Measurements from ENCODE around the gene RUBCNL. TPM values are rescaled to one million over a fixed set of nuclear protein-coding genes. Genes with fewer than 3 reads are reported as not detected.
A peak's percentile ranks its signal among the peaks of the same experiment; 100 is the strongest.

RUBCNL gene
- total and polyA plus RNA-seq, 9 donors: 1.9 to 3.1 (median 2.5) TPM

DNA sequence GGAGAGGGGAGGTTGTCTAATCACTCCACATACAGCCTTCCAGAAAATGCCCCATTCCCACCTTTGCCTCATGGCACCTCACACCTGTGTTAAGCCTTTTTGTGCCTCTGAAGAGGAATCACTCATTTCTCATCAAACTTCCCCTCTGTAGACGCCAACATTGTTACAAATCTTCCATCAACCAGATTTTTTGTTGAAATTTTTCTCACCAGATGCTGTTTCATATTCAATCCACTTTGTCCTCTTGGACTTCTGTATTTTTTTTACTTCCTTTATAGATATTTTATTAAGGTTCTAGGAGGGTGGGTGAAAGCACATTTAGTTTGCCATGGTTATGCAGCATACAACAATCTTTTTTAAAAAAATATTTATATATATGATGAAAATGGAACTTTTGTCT is 74.0 kb downstream of the RUBCNL start:
- DNase-seq: no peak
- H3K4me1 ChIP-seq (ENCODE audit: control insufficient read depth, insufficient read depth, low read length): no peaks in the 10 kb centered on the region
- no peaks in the 10 kb centered on the region for H3K27me3 ChIP-seq (ENCODE audit: control insufficient read depth, insufficient read depth, low read length)
- no peak overlapping the region for H3K27ac ChIP-seq (ENCODE audit: low read length)
- no peaks in the 10 kb centered on the region for H3K36me3 ChIP-seq (ENCODE audit: control insufficient read depth, insufficient read depth, low read length)
- no peak overlapping the region for H3K4me3 ChIP-seq (ENCODE audit: low read length)
- H3K9me3 ChIP-seq (replicated peaks; ENCODE audit: control insufficient read depth, low read depth, low read length): peaks cover 2% of the 10 kb centered on the region
- no CpG with 5 or more reads among the region's 1 CpG for WGBS (ENCODE audit: insufficient coverage)

DNA sequence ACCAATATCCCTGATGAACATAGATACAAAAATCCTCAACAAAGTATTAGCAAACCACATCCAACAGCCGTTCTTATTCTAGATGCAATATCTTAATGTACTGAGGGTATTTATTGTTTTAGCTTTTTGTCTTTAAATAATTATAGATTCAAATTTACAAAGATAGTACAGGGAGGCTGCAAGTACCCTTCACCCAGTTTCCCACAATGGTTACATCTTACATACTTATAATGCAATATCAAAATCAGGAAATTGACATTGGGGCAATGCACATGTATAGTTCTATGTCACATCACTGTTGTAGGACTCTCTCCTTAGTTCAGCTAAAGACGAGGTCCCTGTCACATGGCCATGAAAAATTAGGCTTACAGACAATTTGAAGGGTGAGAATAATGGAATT is 75.8 kb downstream of the RUBCNL start:
- peaks cover 2% of the 10 kb centered on the region for H3K9me3 ChIP-seq (replicated peaks; ENCODE audit: control insufficient read depth, low read depth, low read length)
- DNase-seq: no peak
- no peak overlapping the region for H3K4me3 ChIP-seq (ENCODE audit: low read length)
- H3K27ac ChIP-seq (ENCODE audit: low read length): no peak overlapping the region
- H3K36me3 ChIP-seq (ENCODE audit: control insufficient read depth, insufficient read depth, low read length): no peaks in the 10 kb centered on the region
- no CpG with 5 or more reads among the region's 2 CpGs for WGBS (ENCODE audit: insufficient coverage)
- no peaks in the 10 kb centered on the region for H3K27me3 ChIP-seq (ENCODE audit: control insufficient read depth, insufficient read depth, low read length)
- H3K4me1 ChIP-seq (ENCODE audit: control insufficient read depth, insufficient read depth, low read length): no peaks in the 10 kb centered on the region

DNA sequence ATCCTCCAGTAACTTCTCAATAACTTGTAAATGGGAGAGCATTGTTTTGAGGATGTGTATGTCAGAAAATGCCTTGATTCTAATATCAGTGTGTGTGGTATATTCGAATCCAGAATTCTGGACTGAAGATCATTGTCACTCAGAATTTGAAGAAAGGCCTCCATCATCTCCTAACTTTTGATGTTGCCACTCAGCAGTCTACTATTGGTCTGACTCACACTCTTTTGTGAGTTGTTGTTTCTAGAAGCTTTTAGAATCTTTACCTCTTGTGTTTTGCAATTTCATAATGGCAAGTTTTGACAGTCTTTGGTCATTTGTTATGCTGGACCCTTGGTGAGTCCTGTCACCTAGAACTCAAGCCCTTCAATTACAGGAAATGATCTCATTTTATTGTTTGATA is 77.0 kb downstream of the RUBCNL start:
- H3K4me1 ChIP-seq (ENCODE audit: control insufficient read depth, insufficient read depth, low read length): no peaks in the 10 kb centered on the region
- WGBS (ENCODE audit: insufficient coverage): no CpG with 5 or more reads among the region's 1 CpG
- H3K36me3 ChIP-seq (ENCODE audit: control insufficient read depth, insufficient read depth, low read length): no peaks in the 10 kb centered on the region
- no peak overlapping the region for H3K27ac ChIP-seq (ENCODE audit: low read length)
- peaks cover 2% of the 10 kb centered on the region for H3K9me3 ChIP-seq (replicated peaks; ENCODE audit: control insufficient read depth, low read depth, low read length)
- no peaks in the 10 kb centered on the region for H3K27me3 ChIP-seq (ENCODE audit: control insufficient read depth, insufficient read depth, low read length)
- no peak overlapping the region for H3K4me3 ChIP-seq (ENCODE audit: low read length)
- DNase-seq: no peak

DNA sequence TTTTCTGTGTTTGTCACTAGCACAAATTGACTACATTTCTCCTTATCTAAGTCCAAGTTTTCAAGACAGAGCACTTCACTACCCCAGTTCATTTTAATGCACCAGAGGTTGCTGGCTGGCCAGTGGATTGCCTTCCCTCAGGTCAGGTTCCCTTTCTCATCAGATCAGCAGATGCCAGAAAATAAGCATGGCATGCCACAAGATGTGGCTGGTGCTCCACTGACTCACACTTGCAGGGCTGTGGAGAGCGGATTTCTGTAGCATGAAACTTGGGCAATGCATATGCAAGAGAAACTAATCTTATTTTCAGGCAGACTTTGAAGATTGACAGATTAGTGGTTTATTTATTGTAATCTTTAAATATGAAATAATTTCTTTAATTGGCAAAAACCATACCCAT is 79.5 kb downstream of the RUBCNL start:
- Histone ChIP-seq H3K9me3 (replicated peaks; ENCODE audit: control insufficient read depth, low read depth, low read length) (peaks cover 3% of the 10 kb centered on the region), H3K36me3 (ENCODE audit: control insufficient read depth, insufficient read depth, low read length) (no peaks in the 10 kb centered on the region), H3K27ac (ENCODE audit: low read length) (no peak overlapping the region), H3K4me3 (ENCODE audit: low read length) (no peak overlapping the region), H3K4me1 (ENCODE audit: control insufficient read depth, insufficient read depth, low read length) (no peaks in the 10 kb centered on the region), H3K27me3 (ENCODE audit: control insufficient read depth, insufficient read depth, low read length) (no peaks in the 10 kb centered on the region)
- 80% methylated on average over 1 of the region's 1 CpG for WGBS (ENCODE audit: insufficient coverage)
- no peak for DNase-seq

DNA sequence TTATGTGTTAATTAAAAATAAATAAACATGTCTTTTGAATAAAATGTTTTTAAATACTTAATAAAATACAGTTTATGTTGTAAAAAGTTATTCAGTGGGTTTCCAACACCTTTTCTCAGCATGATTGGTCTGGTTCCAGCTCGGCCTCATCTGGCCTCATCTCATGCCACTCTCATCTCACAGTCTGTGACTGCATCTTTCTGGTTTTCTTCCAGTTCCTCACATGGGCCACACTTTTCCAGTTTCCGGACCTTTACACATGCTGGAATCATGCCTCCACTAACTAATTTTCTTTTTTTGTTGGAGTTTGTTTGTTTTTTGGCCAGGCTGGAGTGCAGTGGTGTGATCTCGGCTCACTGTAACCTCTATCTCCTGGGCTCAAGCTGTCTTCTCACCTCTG is 82.5 kb downstream of the RUBCNL start:
- Histone ChIP-seq H3K27ac (ENCODE audit: low read length) (no peak overlapping the region), H3K9me3 (replicated peaks; ENCODE audit: control insufficient read depth, low read depth, low read length) (peaks cover 2% of the 10 kb centered on the region), H3K4me3 (ENCODE audit: low read length) (no peak overlapping the region), H3K27me3 (ENCODE audit: control insufficient read depth, insufficient read depth, low read length) (no peaks in the 10 kb centered on the region), H3K36me3 (ENCODE audit: control insufficient read depth, insufficient read depth, low read length) (no peaks in the 10 kb centered on the region), H3K4me1 (ENCODE audit: control insufficient read depth, insufficient read depth, low read length) (no peaks in the 10 kb centered on the region)
- no peak for DNase-seq
- WGBS (ENCODE audit: insufficient coverage): 80% methylated on average over 1 of the region's 3 CpGs

DNA sequence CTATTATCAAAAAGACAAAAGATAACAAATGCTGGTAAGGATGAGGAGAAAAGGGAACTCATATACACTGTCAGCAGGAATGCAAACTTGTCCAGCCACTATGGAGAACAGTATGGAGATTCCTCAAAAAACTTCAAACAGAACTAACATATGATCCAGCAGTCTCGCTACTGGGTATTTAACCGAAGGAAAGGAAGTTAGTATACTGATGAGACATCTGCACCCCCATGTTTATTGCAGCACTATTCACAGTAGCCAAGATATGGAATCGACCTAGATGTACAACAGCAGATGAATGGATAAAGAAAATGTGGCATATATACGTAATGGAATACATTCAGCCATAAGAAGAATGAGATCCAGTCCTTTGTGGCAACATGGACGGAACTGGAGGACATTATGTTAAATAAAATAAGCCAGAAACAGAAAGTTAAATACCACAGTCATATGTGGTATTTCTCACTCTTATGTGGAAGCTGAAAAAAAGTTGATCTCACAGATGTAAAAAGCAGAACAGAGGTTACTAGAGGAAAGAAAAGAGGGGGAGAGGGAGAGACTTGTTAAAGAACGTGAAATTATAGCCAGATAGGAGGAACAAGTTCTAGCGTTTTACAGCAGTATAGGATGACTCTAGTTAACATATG is 83.2 kb downstream of the RUBCNL start:
- Histone ChIP-seq H3K27ac (ENCODE audit: low read length) (no peak overlapping the region), H3K27me3 (ENCODE audit: control insufficient read depth, insufficient read depth, low read length) (no peaks in the 10 kb centered on the region), H3K36me3 (ENCODE audit: control insufficient read depth, insufficient read depth, low read length) (no peaks in the 10 kb centered on the region), H3K4me3 (ENCODE audit: low read length) (no peak overlapping the region), H3K9me3 (replicated peaks; ENCODE audit: control insufficient read depth, low read depth, low read length) (peaks cover 2% of the 10 kb centered on the region), H3K4me1 (ENCODE audit: control insufficient read depth, insufficient read depth, low read length) (no peaks in the 10 kb centered on the region)
- DNase-seq: peak; percentile 18
- no CpG with 5 or more reads among the region's 7 CpGs for WGBS (ENCODE audit: insufficient coverage)

DNA sequence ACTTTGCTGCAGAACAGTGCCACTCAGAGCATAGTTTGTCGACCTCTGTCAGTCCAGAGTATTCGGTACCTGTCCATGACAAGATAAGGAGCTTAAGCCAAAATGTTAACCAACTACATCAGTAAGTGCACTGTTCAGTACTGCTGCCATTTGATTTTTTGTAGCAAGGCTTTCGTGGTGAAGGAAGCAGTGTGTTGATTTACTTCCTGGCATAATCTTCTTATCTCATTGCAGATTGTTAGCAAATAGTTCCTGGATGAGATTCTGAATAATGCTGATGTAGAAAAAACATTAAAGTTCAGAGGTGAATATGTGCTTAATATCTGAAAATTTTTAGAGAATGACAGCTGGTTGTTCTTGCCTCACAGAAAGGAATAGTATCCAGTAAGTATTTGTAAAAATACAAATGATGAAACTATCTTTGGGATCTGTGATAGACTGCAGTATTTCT is 89.7 kb downstream of the RUBCNL start:
- no CpG with 5 or more reads among the region's 3 CpGs for WGBS (ENCODE audit: insufficient coverage)
- H3K4me1 ChIP-seq (ENCODE audit: control insufficient read depth, insufficient read depth, low read length): no peaks in the 10 kb centered on the region
- no peak overlapping the region for H3K27ac ChIP-seq (ENCODE audit: low read length)
- no peaks in the 10 kb centered on the region for H3K36me3 ChIP-seq (ENCODE audit: control insufficient read depth, insufficient read depth, low read length)
- no peaks in the 10 kb centered on the region for H3K9me3 ChIP-seq (replicated peaks; ENCODE audit: control insufficient read depth, low read depth, low read length)
- H3K4me3 ChIP-seq (ENCODE audit: low read length): no peak overlapping the region
- H3K27me3 ChIP-seq (ENCODE audit: control insufficient read depth, insufficient read depth, low read length): no peaks in the 10 kb centered on the region
- DNase-seq: no peak

DNA sequence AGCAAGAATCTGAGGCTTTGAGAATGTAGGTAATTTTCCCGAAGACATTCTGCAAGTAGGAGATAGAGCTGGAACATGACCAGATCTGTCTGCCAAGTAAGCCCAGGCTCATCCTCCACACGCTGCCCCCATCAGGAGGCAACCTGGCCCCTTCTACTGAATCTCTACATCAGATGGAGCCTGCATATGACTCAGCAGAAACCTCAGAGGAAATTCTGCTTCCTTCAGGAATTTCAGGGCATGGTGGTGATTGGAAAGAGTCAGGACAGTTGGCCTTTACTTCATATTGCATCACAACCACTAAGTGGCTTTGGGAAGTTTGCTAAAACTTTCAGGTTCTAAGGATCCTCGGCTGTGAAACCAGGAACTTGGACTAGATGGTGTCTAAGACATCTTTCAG is 90.1 kb downstream of the RUBCNL start:
- 100% methylated on average over 1 of the region's 3 CpGs for WGBS (ENCODE audit: insufficient coverage)
- no peak overlapping the region for H3K27ac ChIP-seq (ENCODE audit: low read length)
- no peaks in the 10 kb centered on the region for H3K9me3 ChIP-seq (replicated peaks; ENCODE audit: control insufficient read depth, low read depth, low read length)
- H3K4me3 ChIP-seq (ENCODE audit: low read length): no peak overlapping the region
- no peaks in the 10 kb centered on the region for H3K36me3 ChIP-seq (ENCODE audit: control insufficient read depth, insufficient read depth, low read length)
- DNase-seq: no peak
- H3K4me1 ChIP-seq (ENCODE audit: control insufficient read depth, insufficient read depth, low read length): no peaks in the 10 kb centered on the region
- no peaks in the 10 kb centered on the region for H3K27me3 ChIP-seq (ENCODE audit: control insufficient read depth, insufficient read depth, low read length)

DNA sequence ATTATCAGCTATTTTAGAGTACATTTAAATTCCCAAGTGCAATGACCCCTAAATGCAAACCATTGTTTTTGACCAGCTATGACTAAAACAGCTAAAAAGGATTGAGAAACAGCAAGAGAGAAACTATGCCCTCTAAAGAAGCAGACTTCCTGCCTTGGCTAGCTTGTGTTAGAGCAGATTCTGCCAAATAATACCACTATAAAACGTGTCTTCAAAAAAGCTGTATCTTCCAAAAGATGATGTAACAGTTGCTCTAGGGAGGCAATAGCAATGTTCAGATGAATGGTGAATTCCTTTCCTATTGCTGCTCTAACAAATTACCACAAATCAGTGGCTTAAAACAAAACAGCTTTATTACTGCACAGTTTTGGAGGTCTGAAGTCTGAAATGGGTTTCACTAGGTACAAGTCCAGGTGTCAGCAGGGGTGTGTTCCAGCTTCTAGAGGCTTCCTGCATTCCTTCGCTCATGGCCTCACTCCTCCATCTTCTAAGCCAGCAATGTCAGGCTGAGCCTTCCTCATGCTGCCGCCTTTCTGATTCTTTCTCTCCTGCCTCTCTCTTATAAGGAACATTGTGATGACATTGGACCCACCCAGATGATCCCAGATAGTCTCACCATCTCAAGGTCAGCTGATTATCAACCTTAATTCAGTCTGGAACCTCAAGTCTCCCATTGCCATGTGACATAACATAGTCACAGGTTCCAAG is 90.8 kb downstream of the RUBCNL start:
- DNase-seq: peak; percentile 44
- Histone ChIP-seq H3K9me3 (replicated peaks; ENCODE audit: control insufficient read depth, low read depth, low read length) (no peaks in the 10 kb centered on the region), H3K4me3 (ENCODE audit: low read length) (no peak overlapping the region), H3K4me1 (ENCODE audit: control insufficient read depth, insufficient read depth, low read length) (no peaks in the 10 kb centered on the region), H3K27ac (ENCODE audit: low read length) (no peak overlapping the region), H3K36me3 (ENCODE audit: control insufficient read depth, insufficient read depth, low read length) (no peaks in the 10 kb centered on the region), H3K27me3 (ENCODE audit: control insufficient read depth, insufficient read depth, low read length) (no peaks in the 10 kb centered on the region)
- 100% methylated on average over 2 of the region's 3 CpGs for WGBS (ENCODE audit: insufficient coverage)

DNA sequence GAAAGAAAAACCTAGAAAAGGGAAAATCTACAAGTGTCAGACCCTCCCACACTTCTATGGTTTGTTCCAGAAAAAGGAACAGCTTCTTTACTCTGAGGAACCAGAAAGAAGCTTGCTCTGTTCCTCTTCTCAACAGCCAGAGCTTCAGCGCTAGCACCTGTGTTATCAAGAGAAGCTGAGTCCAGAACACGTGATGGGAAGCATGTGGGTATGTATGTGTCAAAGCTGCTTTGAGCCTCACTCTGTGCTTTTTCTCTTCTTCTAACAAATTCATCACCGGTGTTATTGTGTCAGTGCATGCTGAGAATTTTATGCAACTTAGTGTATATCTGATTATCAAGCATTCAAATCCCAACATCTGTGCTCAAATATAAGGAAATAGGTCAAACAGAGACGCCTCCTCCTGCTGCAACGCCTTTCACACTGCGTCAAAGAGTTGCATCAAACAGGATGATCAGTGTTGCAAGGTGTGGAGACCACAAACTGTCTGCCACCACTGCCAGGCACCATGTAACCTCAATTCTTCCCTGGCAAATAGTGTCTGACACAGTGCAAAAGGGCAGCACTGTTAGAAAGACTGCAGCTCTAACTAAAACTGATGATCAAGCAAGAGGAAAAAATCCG is 91.4 kb downstream of the RUBCNL start:
- Histone ChIP-seq H3K9me3 (replicated peaks; ENCODE audit: control insufficient read depth, low read depth, low read length) (no peaks in the 10 kb centered on the region), H3K27ac (ENCODE audit: low read length) (no peak overlapping the region), H3K4me3 (ENCODE audit: low read length) (no peak overlapping the region), H3K4me1 (ENCODE audit: control insufficient read depth, insufficient read depth, low read length) (no peaks in the 10 kb centered on the region), H3K36me3 (ENCODE audit: control insufficient read depth, insufficient read depth, low read length) (no peaks in the 10 kb centered on the region), H3K27me3 (ENCODE audit: control insufficient read depth, insufficient read depth, low read length) (no peaks in the 10 kb centered on the region)
- WGBS (ENCODE audit: insufficient coverage): 70% methylated on average over 2 of the region's 7 CpGs
- DNase-seq: peak; percentile 53
